ENCODE data around the gene ZDHHC20.

Gene ZDHHC20

GRCh38 chr13:21458813-21459701 is at the start of gene ZDHHC20:
TSS of gene ZDHHC20 (minus strand) at chr13:21459303. CDS start at chr13:21459171, 132 bp downstream.
- peak; percentile 89 for DNase-seq (ENCODE audit: extremely low spot score)

GRCh38 chr13:21504379-21504778 is 45.3 kb upstream of the ZDHHC20 start:
- TF ChIP-seq NFRKB (IDR thresholded peaks at IDR 0.05) (no peak), ZNF384 (IDR thresholded peaks at IDR 0.05) (no peak), FOXA1 (IDR thresholded peaks at IDR 0.05) (no peak), SP1 (IDR thresholded peaks at IDR 0.05) (no peak), LEF1 (IDR thresholded peaks at IDR 0.05; ENCODE audit: borderline replicate concordance) (no peak), BHLHE40 (IDR thresholded peaks at IDR 0.05; ENCODE audit: borderline replicate concordance) (no peak), FOXK2 (IDR thresholded peaks at IDR 0.05) (no peak), SUZ12 (IDR thresholded peaks at IDR 0.05) (no peak), PKNOX1 (IDR thresholded peaks at IDR 0.05) (no peak), CTBP1 (IDR thresholded peaks at IDR 0.05; ENCODE audit: borderline replicate concordance) (no peak), FOXM1 (IDR thresholded peaks at IDR 0.05; ENCODE audit: borderline replicate concordance) (no peak)
- ChIA-PET CTCF (no interaction called here), POLR2A (no interaction called here)
- DNase-seq (ENCODE audit: extremely low spot score) = no peak

More at GRCh38 chr13:21458813-21459701, at the start of gene ZDHHC20:
- CTCF ChIA-PET = interaction anchor here (0.7 kb wide), 1 partner anchor 18 kb away, joined by 3 read pairs; no protein-coding TSS in a partner anchor
- TF ChIP-seq FOXK2 (IDR thresholded peaks at IDR 0.05) = no peak
- TF ChIP-seq TARDBP (IDR thresholded peaks at IDR 0.05) = no peak
- TF ChIP-seq L3MBTL2 (conservative IDR thresholded peaks at IDR 0.05) = no peak
- TF ChIP-seq SUZ12 (IDR thresholded peaks at IDR 0.05) = no peak
- TF ChIP-seq SP1 (IDR thresholded peaks at IDR 0.05) = no peak
- no peak for TF ChIP-seq ZNF384 (IDR thresholded peaks at IDR 0.05)
- no peak for TF ChIP-seq PKNOX1 (IDR thresholded peaks at IDR 0.05)
- no peak for TF ChIP-seq LEF1 (IDR thresholded peaks at IDR 0.05; ENCODE audit: borderline replicate concordance)
- TF ChIP-seq ARNT (IDR thresholded peaks at IDR 0.05) = no peak
- TF ChIP-seq BHLHE40 (IDR thresholded peaks at IDR 0.05; ENCODE audit: borderline replicate concordance) = no peak
- TF ChIP-seq HDGF (IDR thresholded peaks at IDR 0.05; ENCODE audit: borderline replicate concordance) = no peak
- POLR2A ChIA-PET = interaction anchor here (1.1 to 1.7 kb wide), 2 partner anchors 13 to 161 kb away, joined by 3 to 5 read pairs; no protein-coding TSS in a partner anchor

GRCh38 chr13:21501686-21502085 is 42.6 kb upstream of the ZDHHC20 start:
- ChIA-PET CTCF (no interaction called here), POLR2A (no interaction called here)
- TF ChIP-seq NFRKB (IDR thresholded peaks at IDR 0.05) = no peak
- no peak for TF ChIP-seq SP1 (IDR thresholded peaks at IDR 0.05)
- no peak for TF ChIP-seq ARNT (IDR thresholded peaks at IDR 0.05)
- TF ChIP-seq FOXM1 (IDR thresholded peaks at IDR 0.05; ENCODE audit: borderline replicate concordance) = no peak
- TF ChIP-seq TARDBP (IDR thresholded peaks at IDR 0.05) = no peak
- no peak for TF ChIP-seq SUZ12 (IDR thresholded peaks at IDR 0.05)
- no peak for TF ChIP-seq FOXA1 (IDR thresholded peaks at IDR 0.05)
- TF ChIP-seq HDGF (IDR thresholded peaks at IDR 0.05; ENCODE audit: borderline replicate concordance) = no peak
- TF ChIP-seq ELF4 (IDR thresholded peaks at IDR 0.05) = no peak
- no peak for TF ChIP-seq ZNF384 (IDR thresholded peaks at IDR 0.05)
- no peak for TF ChIP-seq PKNOX1 (IDR thresholded peaks at IDR 0.05)
- no peak for TF ChIP-seq FOXK2 (IDR thresholded peaks at IDR 0.05)
- no peak for TF ChIP-seq L3MBTL2 (conservative IDR thresholded peaks at IDR 0.05)
- TF ChIP-seq BHLHE40 (IDR thresholded peaks at IDR 0.05; ENCODE audit: borderline replicate concordance) = no peak
- TF ChIP-seq LEF1 (IDR thresholded peaks at IDR 0.05; ENCODE audit: borderline replicate concordance) = no peak
- TF ChIP-seq CTBP1 (IDR thresholded peaks at IDR 0.05; ENCODE audit: borderline replicate concordance) = no peak
- peak; percentile 4 for DNase-seq (ENCODE audit: extremely low spot score)

GRCh38 chr13:21486322-21486721 is 27.2 kb upstream of the ZDHHC20 start:
- CTCF ChIA-PET = no interaction called here
- DNase-seq (ENCODE audit: extremely low spot score) = no peak
- TF ChIP-seq SUZ12 (IDR thresholded peaks at IDR 0.05) (no peak), FOXK2 (IDR thresholded peaks at IDR 0.05) (no peak), L3MBTL2 (conservative IDR thresholded peaks at IDR 0.05) (no peak), FOXM1 (IDR thresholded peaks at IDR 0.05; ENCODE audit: borderline replicate concordance) (no peak), BHLHE40 (IDR thresholded peaks at IDR 0.05; ENCODE audit: borderline replicate concordance) (no peak), HDGF (IDR thresholded peaks at IDR 0.05; ENCODE audit: borderline replicate concordance) (no peak), LEF1 (IDR thresholded peaks at IDR 0.05; ENCODE audit: borderline replicate concordance) (no peak), NFRKB (IDR thresholded peaks at IDR 0.05) (no peak), ELF4 (IDR thresholded peaks at IDR 0.05) (no peak), TARDBP (IDR thresholded peaks at IDR 0.05) (no peak), SP1 (IDR thresholded peaks at IDR 0.05) (no peak), ZNF384 (IDR thresholded peaks at IDR 0.05) (no peak), CTBP1 (IDR thresholded peaks at IDR 0.05; ENCODE audit: borderline replicate concordance) (no peak), FOXA1 (IDR thresholded peaks at IDR 0.05) (no peak), PKNOX1 (IDR thresholded peaks at IDR 0.05) (no peak), ARNT (IDR thresholded peaks at IDR 0.05) (no peak)
- POLR2A ChIA-PET = interaction anchor here (1.0 kb wide), 1 partner anchor 311 kb away, joined by 3 read pairs; no protein-coding TSS in a partner anchor

GRCh38 chr13:21483748-21484147 is 24.6 kb upstream of the ZDHHC20 start:
- ChIA-PET POLR2A (no interaction called here), CTCF (no interaction called here)
- no peak for DNase-seq (ENCODE audit: extremely low spot score)
- TF ChIP-seq FOXK2 (IDR thresholded peaks at IDR 0.05) (no peak), NFRKB (IDR thresholded peaks at IDR 0.05) (no peak), SP1 (IDR thresholded peaks at IDR 0.05) (no peak), ELF4 (IDR thresholded peaks at IDR 0.05) (no peak), TARDBP (IDR thresholded peaks at IDR 0.05) (no peak), ZNF384 (IDR thresholded peaks at IDR 0.05) (no peak), PKNOX1 (IDR thresholded peaks at IDR 0.05) (no peak), CTBP1 (IDR thresholded peaks at IDR 0.05; ENCODE audit: borderline replicate concordance) (no peak), HDGF (IDR thresholded peaks at IDR 0.05; ENCODE audit: borderline replicate concordance) (no peak), FOXA1 (IDR thresholded peaks at IDR 0.05) (no peak)

Data from HEK293T (cell line).